ENCODE measurements around the gene CALHM4.

Gene CALHM4

GRCh38 chr6:116579143-116579542 lies 25.6 kb downstream of the CALHM4 start:
- CTCF ChIA-PET: no interaction called here
- POLR2A ChIA-PET: interaction anchor here (1.0 to 1.9 kb wide), 3 partner anchors 8 to 37 kb away, joined by 3 to 5 read pairs (median 3); partner anchors contain the start of genes RSPH4A and RWDD1
- TF ChIP-seq NFRKB (IDR thresholded peaks at IDR 0.05): no peak
- no peak for TF ChIP-seq L3MBTL2 (conservative IDR thresholded peaks at IDR 0.05)
- TF ChIP-seq SP1 (IDR thresholded peaks at IDR 0.05): no peak
- TF ChIP-seq ELF4 (IDR thresholded peaks at IDR 0.05): no peak
- no peak for TF ChIP-seq LEF1 (IDR thresholded peaks at IDR 0.05; ENCODE audit: borderline replicate concordance)
- no peak for TF ChIP-seq HDGF (IDR thresholded peaks at IDR 0.05; ENCODE audit: borderline replicate concordance)
- no peak for TF ChIP-seq FOXA1 (IDR thresholded peaks at IDR 0.05)
- TF ChIP-seq ZNF384 (IDR thresholded peaks at IDR 0.05): no peak
- TF ChIP-seq FOXK2 (IDR thresholded peaks at IDR 0.05): no peak
- no peak for TF ChIP-seq TARDBP (IDR thresholded peaks at IDR 0.05)
- no peak for TF ChIP-seq PKNOX1 (IDR thresholded peaks at IDR 0.05)
- DNase-seq (ENCODE audit: extremely low spot score): no peak

- CTCF ChIA-PET: no interaction called here
- DNase-seq (ENCODE audit: extremely low spot score): no peak
- POLR2A ChIA-PET: interaction anchor here (1.0 to 1.9 kb wide), 3 partner anchors 9 to 36 kb away, joined by 3 to 5 read pairs (median 3); partner anchors contain the start of genes RSPH4A and RWDD1
- TF ChIP-seq CTBP1 (IDR thresholded peaks at IDR 0.05; ENCODE audit: borderline replicate concordance): no peak
- no peak for TF ChIP-seq PKNOX1 (IDR thresholded peaks at IDR 0.05)
- no peak for TF ChIP-seq FOXA1 (IDR thresholded peaks at IDR 0.05)
- no peak for TF ChIP-seq ZNF384 (IDR thresholded peaks at IDR 0.05)
- no peak for TF ChIP-seq SP1 (IDR thresholded peaks at IDR 0.05)
- no peak for TF ChIP-seq ELF4 (IDR thresholded peaks at IDR 0.05)
- no peak for TF ChIP-seq TARDBP (IDR thresholded peaks at IDR 0.05)
- no peak for TF ChIP-seq ARNT (IDR thresholded peaks at IDR 0.05)
- no peak for TF ChIP-seq L3MBTL2 (conservative IDR thresholded peaks at IDR 0.05)
- no peak for TF ChIP-seq FOXM1 (IDR thresholded peaks at IDR 0.05; ENCODE audit: borderline replicate concordance)
- TF ChIP-seq SUZ12 (IDR thresholded peaks at IDR 0.05): no peak
- TF ChIP-seq FOXK2 (IDR thresholded peaks at IDR 0.05): no peak
- no peak for TF ChIP-seq HDGF (IDR thresholded peaks at IDR 0.05; ENCODE audit: borderline replicate concordance)
- no peak for TF ChIP-seq LEF1 (IDR thresholded peaks at IDR 0.05; ENCODE audit: borderline replicate concordance)
- no peak for TF ChIP-seq NFRKB (IDR thresholded peaks at IDR 0.05)
- TF ChIP-seq BHLHE40 (IDR thresholded peaks at IDR 0.05; ENCODE audit: borderline replicate concordance): no peak
Observed at GRCh38 chr6:116580198-116580597, 26.6 kb downstream of the CALHM4 start.

GRCh38 chr6:116586276-116586675 lies 32.7 kb downstream of the CALHM4 start:
- CTCF ChIA-PET: no interaction called here
- DNase-seq (ENCODE audit: extremely low spot score): no peak
- POLR2A ChIA-PET: no interaction called here
- TF ChIP-seq FOXA1 (IDR thresholded peaks at IDR 0.05) (no peak), CTBP1 (IDR thresholded peaks at IDR 0.05; ENCODE audit: borderline replicate concordance) (no peak), L3MBTL2 (conservative IDR thresholded peaks at IDR 0.05) (no peak), NFRKB (IDR thresholded peaks at IDR 0.05) (no peak), TARDBP (IDR thresholded peaks at IDR 0.05) (no peak), ELF4 (IDR thresholded peaks at IDR 0.05) (no peak), FOXM1 (IDR thresholded peaks at IDR 0.05; ENCODE audit: borderline replicate concordance) (no peak), PKNOX1 (IDR thresholded peaks at IDR 0.05) (no peak)

GRCh38 chr6:116586738-116587137 lies 33.2 kb downstream of the CALHM4 start:
- TF ChIP-seq HDGF (IDR thresholded peaks at IDR 0.05; ENCODE audit: borderline replicate concordance) (no peak), TARDBP (IDR thresholded peaks at IDR 0.05) (no peak), FOXM1 (IDR thresholded peaks at IDR 0.05; ENCODE audit: borderline replicate concordance) (no peak), NFRKB (IDR thresholded peaks at IDR 0.05) (no peak), ZNF384 (IDR thresholded peaks at IDR 0.05) (no peak), BHLHE40 (IDR thresholded peaks at IDR 0.05; ENCODE audit: borderline replicate concordance) (no peak), LEF1 (IDR thresholded peaks at IDR 0.05; ENCODE audit: borderline replicate concordance) (no peak), ARNT (IDR thresholded peaks at IDR 0.05) (no peak), SUZ12 (IDR thresholded peaks at IDR 0.05) (no peak), FOXK2 (IDR thresholded peaks at IDR 0.05) (no peak), FOXA1 (IDR thresholded peaks at IDR 0.05) (no peak), PKNOX1 (IDR thresholded peaks at IDR 0.05) (no peak), ELF4 (IDR thresholded peaks at IDR 0.05) (no peak), L3MBTL2 (conservative IDR thresholded peaks at IDR 0.05) (no peak)
- CTCF ChIA-PET: no interaction called here
- POLR2A ChIA-PET: no interaction called here
- DNase-seq (ENCODE audit: extremely low spot score): no peak

- ChIA-PET POLR2A (no interaction called here), CTCF (no interaction called here)
- no peak for DNase-seq (ENCODE audit: extremely low spot score)
- TF ChIP-seq ELF4 (IDR thresholded peaks at IDR 0.05): no peak
- TF ChIP-seq TARDBP (IDR thresholded peaks at IDR 0.05): no peak
- TF ChIP-seq NFRKB (IDR thresholded peaks at IDR 0.05): no peak
- no peak for TF ChIP-seq ARNT (IDR thresholded peaks at IDR 0.05)
- no peak for TF ChIP-seq LEF1 (IDR thresholded peaks at IDR 0.05; ENCODE audit: borderline replicate concordance)
- no peak for TF ChIP-seq SUZ12 (IDR thresholded peaks at IDR 0.05)
- no peak for TF ChIP-seq SP1 (IDR thresholded peaks at IDR 0.05)
- no peak for TF ChIP-seq PKNOX1 (IDR thresholded peaks at IDR 0.05)
- no peak for TF ChIP-seq FOXA1 (IDR thresholded peaks at IDR 0.05)
- TF ChIP-seq FOXM1 (IDR thresholded peaks at IDR 0.05; ENCODE audit: borderline replicate concordance): no peak
Observed at GRCh38 chr6:116595247-116595646, 41.7 kb downstream of the CALHM4 start.

Data from HEK293T (cell line).